ENCODE measurements around the gene CDC42BPA. TPM values are rescaled to one million over a fixed set of nuclear protein-coding genes. Genes with fewer than 3 reads are reported as not detected.

Gene CDC42BPA
- polyA plus RNA-seq, 1 of the 3 experiments (the other 2 are of a cell fraction) = 6.8 TPM

DNA sequence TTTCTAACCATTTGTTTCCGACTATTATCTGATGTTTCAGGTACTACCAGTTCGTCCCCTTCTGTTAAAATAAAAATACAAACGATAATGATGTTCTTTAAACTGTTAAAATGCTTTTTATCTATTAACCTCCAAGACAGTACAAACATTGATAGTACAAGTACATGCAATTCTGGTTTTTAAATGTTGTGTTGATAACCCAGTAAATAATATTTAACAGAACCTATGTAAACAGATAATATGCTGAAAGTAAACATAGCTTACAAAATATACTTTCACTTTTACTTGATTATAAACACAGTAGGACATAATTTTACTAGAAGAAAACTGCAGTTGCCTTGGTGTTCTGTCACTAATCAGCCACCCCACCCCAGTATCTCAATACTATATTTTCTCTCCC lies 301.3 kb downstream of the CDC42BPA start (continued):
- no peak for TF ChIP-seq MEF2A (IDR thresholded peaks at IDR 0.05; ENCODE audit: borderline replicate concordance, low read depth)

- H3K27me3 ChIP-seq (ENCODE audit: insufficient read depth) = no peaks in the 10 kb centered on the region
- H3K9me3 ChIP-seq = no peaks in the 10 kb centered on the region
- no peak overlapping the region for H3K4me2 ChIP-seq
- H3K9ac ChIP-seq = no peak overlapping the region
- DNase-seq = no peak
- H2AFZ ChIP-seq (ENCODE audit: low read depth) = no peak overlapping the region
- H4K20me1 ChIP-seq (ENCODE audit: insufficient read depth) = no peaks in the 10 kb centered on the region
- H3K36me3 ChIP-seq (replicated peaks in 1 of 2; ENCODE audit: control insufficient read depth in 1 of 2, insufficient read depth in 2 of 2, low read length in 1 of 2) = peaks cover 17 to 45% of the 10 kb centered on the region in 2 experiments
- H3K27ac ChIP-seq (ENCODE audit: low read depth in 2 of 2, low read length in 1 of 2) = no peak overlapping the region
- no peaks in the 10 kb centered on the region for H3K79me2 ChIP-seq (ENCODE audit: insufficient read depth)
- no peaks in the 10 kb centered on the region for H3K9me2 ChIP-seq
- POLR2A ChIA-PET = no interaction called here
- WGBS (ENCODE audit: low lambda C conversion rate) = over 99% methylated on average over 5 of the region's 5 CpGs
- H3F3A ChIP-seq (replicated peaks; ENCODE audit: insufficient read depth) = no peaks in the 10 kb centered on the region
- CTCF ChIA-PET = no interaction called here
- H3K4me3 ChIP-seq (ENCODE audit: low read depth in 2 of 2, low read length in 1 of 2) = no peak overlapping the region
- TF ChIP-seq EZH2phosphoT487 (IDR thresholded peaks at IDR 0.05; ENCODE audit: borderline replicate concordance, low read depth) = no peak
- no peak for TF ChIP-seq MAX (IDR thresholded peaks at IDR 0.05; ENCODE audit: low read depth)
- no peak for TF ChIP-seq EP300 (IDR thresholded peaks at IDR 0.05; ENCODE audit: borderline replicate concordance in 1 of 2, low read depth in 1 of 2, low read length in 1 of 2)
- TF ChIP-seq, protein P1, sequence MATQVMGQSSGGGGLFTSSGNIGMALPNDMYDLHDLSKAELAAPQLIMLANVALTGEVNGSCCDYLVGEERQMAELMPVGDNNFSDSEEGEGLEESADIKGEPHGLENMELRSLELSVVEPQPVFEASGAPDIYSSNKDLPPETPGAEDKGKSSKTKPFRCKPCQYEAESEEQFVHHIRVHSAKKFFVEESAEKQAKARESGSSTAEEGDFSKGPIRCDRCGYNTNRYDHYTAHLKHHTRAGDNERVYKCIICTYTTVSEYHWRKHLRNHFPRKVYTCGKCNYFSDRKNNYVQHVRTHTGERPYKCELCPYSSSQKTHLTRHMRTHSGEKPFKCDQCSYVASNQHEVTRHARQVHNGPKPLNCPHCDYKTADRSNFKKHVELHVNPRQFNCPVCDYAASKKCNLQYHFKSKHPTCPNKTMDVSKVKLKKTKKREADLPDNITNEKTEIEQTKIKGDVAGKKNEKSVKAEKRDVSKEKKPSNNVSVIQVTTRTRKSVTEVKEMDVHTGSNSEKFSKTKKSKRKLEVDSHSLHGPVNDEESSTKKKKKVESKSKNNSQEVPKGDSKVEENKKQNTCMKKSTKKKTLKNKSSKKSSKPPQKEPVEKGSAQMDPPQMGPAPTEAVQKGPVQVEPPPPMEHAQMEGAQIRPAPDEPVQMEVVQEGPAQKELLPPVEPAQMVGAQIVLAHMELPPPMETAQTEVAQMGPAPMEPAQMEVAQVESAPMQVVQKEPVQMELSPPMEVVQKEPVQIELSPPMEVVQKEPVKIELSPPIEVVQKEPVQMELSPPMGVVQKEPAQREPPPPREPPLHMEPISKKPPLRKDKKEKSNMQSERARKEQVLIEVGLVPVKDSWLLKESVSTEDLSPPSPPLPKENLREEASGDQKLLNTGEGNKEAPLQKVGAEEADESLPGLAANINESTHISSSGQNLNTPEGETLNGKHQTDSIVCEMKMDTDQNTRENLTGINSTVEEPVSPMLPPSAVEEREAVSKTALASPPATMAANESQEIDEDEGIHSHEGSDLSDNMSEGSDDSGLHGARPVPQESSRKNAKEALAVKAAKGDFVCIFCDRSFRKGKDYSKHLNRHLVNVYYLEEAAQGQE (IDR thresholded peaks at IDR 0.05; ENCODE audit: low read depth, low read length) = no peak
- TF ChIP-seq, protein P2, sequence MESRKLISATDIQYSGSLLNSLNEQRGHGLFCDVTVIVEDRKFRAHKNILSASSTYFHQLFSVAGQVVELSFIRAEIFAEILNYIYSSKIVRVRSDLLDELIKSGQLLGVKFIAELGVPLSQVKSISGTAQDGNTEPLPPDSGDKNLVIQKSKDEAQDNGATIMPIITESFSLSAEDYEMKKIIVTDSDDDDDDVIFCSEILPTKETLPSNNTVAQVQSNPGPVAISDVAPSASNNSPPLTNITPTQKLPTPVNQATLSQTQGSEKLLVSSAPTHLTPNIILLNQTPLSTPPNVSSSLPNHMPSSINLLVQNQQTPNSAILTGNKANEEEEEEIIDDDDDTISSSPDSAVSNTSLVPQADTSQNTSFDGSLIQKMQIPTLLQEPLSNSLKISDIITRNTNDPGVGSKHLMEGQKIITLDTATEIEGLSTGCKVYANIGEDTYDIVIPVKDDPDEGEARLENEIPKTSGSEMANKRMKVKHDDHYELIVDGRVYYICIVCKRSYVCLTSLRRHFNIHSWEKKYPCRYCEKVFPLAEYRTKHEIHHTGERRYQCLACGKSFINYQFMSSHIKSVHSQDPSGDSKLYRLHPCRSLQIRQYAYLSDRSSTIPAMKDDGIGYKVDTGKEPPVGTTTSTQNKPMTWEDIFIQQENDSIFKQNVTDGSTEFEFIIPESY (IDR thresholded peaks at IDR 0.05; ENCODE audit: borderline replicate concordance, low read depth) = no peak
- TF ChIP-seq, protein P3, sequence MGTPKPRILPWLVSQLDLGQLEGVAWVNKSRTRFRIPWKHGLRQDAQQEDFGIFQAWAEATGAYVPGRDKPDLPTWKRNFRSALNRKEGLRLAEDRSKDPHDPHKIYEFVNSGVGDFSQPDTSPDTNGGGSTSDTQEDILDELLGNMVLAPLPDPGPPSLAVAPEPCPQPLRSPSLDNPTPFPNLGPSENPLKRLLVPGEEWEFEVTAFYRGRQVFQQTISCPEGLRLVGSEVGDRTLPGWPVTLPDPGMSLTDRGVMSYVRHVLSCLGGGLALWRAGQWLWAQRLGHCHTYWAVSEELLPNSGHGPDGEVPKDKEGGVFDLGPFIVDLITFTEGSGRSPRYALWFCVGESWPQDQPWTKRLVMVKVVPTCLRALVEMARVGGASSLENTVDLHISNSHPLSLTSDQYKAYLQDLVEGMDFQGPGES (IDR thresholded peaks at IDR 0.05; ENCODE audit: low read depth, low read length) = no peak
- no peak for TF ChIP-seq SMC3 (IDR thresholded peaks at IDR 0.05; ENCODE audit: low read depth, low read length)
- TF ChIP-seq CHD2 (IDR thresholded peaks at IDR 0.05; ENCODE audit: low read length, partially characterized antibody) = no peak
- TF ChIP-seq FOXJ3 (CRISPR knock-in tag; IDR thresholded peaks at IDR 0.05) = no peak
- TF ChIP-seq FOXM1 (IDR thresholded peaks at IDR 0.05; ENCODE audit: low read depth) = no peak
- no peak for TF ChIP-seq RXRA (IDR thresholded peaks at IDR 0.05; ENCODE audit: borderline replicate concordance, low read depth)
- no peak for TF ChIP-seq USF1 (IDR thresholded peaks at IDR 0.05; ENCODE audit: borderline replicate concordance, low read depth)
- TF ChIP-seq GABPA (IDR thresholded peaks at IDR 0.05; ENCODE audit: low read depth) = no peak
- TF ChIP-seq GATA2 (CRISPR knock-in tag; IDR thresholded peaks at IDR 0.05) = no peak
- no peak for TF ChIP-seq POLR2AphosphoS5 (IDR thresholded peaks at IDR 0.05; ENCODE audit: low read depth, low read length)
- H3K4me1 ChIP-seq (ENCODE audit: control insufficient read depth in 1 of 2, insufficient read depth in 2 of 2, low read depth in 1 of 2, low read length in 1 of 2) = no peaks in the 10 kb centered on the region
Measured at GRCh38 chr1:227010645-227011044, 307.6 kb downstream of the CDC42BPA start.
